ENCODE measurements around the gene STX8.
"Not testable (repeated sequence)": the region's sequence is repeated elsewhere in the genome, so short reads cannot be mapped to it uniquely, and the experiment has no call there.

The STX8 gene

DNA sequence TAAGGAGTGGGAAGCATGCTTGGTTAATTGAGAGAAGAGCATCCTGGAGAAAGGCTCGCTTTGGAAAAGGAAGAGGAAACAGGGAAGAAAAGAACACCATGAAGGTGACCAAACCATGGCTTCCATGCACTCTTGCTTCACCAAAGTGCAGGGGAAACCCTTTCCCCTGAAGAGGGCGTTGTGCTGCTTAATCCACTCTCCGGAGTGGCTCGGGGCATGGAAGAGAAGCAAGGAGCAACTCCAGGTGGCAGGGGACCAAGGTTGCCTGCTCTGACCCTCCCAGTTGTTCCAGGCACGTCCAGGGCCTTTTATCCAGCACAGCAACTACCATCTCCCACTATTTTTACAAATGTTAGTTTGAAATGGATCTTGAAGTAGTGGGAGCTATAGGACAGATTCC, 108.1 kb downstream of the STX8 start:
- H3K9me3 ChIP-seq (replicated peaks; ENCODE audit: low read length): no peaks in the 10 kb centered on the region
- peaks cover 11% of the 10 kb centered on the region for H3K4me1 ChIP-seq (ENCODE audit: control insufficient read depth, insufficient read depth, low read length)
- H3K36me3 ChIP-seq (ENCODE audit: insufficient read depth, low read length): no peaks in the 10 kb centered on the region
- no peaks in the 10 kb centered on the region for H3K27me3 ChIP-seq (ENCODE audit: control insufficient read depth, insufficient read depth, low read length)
- no peak overlapping the region for H3K9ac ChIP-seq (ENCODE audit: low read depth, low read length)
- no peak overlapping the region for H3K4me3 ChIP-seq (ENCODE audit: low read length)
- no peak overlapping the region for H3K4me2 ChIP-seq (ENCODE audit: low read length)

DNA sequence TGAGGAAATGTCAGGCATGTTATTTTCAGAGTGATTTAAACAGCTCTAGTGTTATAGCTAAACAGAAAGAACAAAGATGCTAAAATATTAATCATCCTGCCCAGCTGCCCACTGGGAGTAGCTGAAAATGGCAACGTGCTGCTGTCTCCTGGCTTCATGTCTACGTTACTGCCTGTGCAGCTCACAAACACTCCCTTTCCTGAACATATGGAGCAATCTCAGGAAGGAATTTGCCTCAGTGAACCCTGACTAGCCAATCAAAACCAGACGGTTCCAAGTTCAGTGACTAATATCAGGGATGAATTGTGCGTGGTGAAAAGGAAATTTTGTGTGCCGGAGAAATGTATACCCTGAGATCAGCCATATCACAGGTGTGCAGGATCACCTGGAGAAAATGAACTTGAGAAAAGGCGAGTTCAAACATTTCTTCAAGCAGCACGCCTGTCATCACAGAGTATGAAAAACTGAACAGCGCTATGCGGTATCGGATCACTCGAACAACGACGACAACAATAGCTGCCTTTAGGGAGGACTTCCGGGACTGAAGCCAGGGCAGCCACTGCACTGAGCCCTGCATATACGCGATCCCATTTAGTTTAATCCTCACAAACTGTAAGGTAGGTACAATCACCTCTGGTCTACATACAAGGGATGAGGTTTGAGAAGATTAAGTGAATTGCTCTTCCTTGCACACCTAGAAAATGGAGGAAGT, 110.3 kb downstream of the STX8 start:
- no peaks in the 10 kb centered on the region for H3K27me3 ChIP-seq (ENCODE audit: control insufficient read depth, insufficient read depth, low read length)
- H3K36me3 ChIP-seq (ENCODE audit: insufficient read depth, low read length): no peaks in the 10 kb centered on the region
- H3K9me3 ChIP-seq (replicated peaks; ENCODE audit: low read length): no peaks in the 10 kb centered on the region
- no peak overlapping the region for H3K4me2 ChIP-seq (ENCODE audit: low read length)
- H3K4me1 ChIP-seq (ENCODE audit: control insufficient read depth, insufficient read depth, low read length): peaks cover 3% of the 10 kb centered on the region
- H3K4me3 ChIP-seq (ENCODE audit: low read length): no peak overlapping the region
- H3K9ac ChIP-seq (ENCODE audit: low read depth, low read length): no peak overlapping the region

DNA sequence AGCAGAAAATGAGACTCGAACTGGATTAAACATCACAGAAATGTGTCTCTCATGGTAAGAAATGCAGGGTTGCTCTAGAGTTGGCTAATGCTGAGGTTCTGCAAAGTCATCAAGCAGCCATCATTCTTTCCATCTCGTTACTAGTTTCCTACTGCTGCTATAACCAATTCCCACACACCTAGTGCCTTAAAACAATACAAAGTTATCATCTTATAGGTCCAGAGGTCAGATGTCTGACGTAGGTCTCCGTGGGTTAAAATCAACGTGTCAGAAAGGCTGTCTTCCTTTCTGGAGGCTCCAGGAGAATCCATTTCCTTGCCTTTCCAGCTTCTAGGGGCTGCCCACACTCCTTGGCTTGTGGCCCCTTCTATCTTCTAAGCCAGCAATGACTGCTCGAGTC, 118.6 kb downstream of the STX8 start:
- Histone ChIP-seq H3K4me3 (ENCODE audit: low read length) (no peak overlapping the region), H3K4me2 (ENCODE audit: low read length) (no peak overlapping the region), H3K36me3 (ENCODE audit: insufficient read depth, low read length) (no peaks in the 10 kb centered on the region), H3K9me3 (replicated peaks; ENCODE audit: low read length) (peaks cover 4% of the 10 kb centered on the region), H3K4me1 (ENCODE audit: control insufficient read depth, insufficient read depth, low read length) (no peaks in the 10 kb centered on the region), H3K27me3 (ENCODE audit: control insufficient read depth, insufficient read depth, low read length) (no peaks in the 10 kb centered on the region), H3K9ac (ENCODE audit: low read depth, low read length) (no peak overlapping the region)

DNA sequence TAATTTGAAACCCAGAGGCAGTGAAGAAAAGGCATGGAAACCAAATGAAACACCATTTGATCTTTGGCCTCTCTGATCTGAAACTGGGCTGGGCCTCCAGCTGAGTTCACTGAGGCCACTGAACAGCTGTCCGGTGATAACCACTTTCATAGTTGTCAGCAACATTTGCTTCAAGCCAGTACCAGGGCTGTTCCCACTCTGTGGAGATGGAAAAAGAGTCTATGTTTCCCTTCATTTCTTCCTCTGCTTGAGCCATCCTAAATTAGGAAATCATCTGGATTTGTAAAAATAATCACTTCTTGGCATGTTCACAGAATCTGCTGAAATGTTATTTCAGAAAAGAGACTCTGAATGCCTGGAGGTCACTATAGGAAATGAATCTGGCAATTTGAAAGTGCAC, 119.3 kb downstream of the STX8 start:
- no peaks in the 10 kb centered on the region for H3K27me3 ChIP-seq (ENCODE audit: control insufficient read depth, insufficient read depth, low read length)
- no peak overlapping the region for H3K9ac ChIP-seq (ENCODE audit: low read depth, low read length)
- H3K9me3 ChIP-seq (replicated peaks; ENCODE audit: low read length): peaks cover 4% of the 10 kb centered on the region
- H3K4me3 ChIP-seq (ENCODE audit: low read length): no peak overlapping the region
- H3K4me2 ChIP-seq (ENCODE audit: low read length): no peak overlapping the region
- H3K4me1 ChIP-seq (ENCODE audit: control insufficient read depth, insufficient read depth, low read length): no peaks in the 10 kb centered on the region
- no peaks in the 10 kb centered on the region for H3K36me3 ChIP-seq (ENCODE audit: insufficient read depth, low read length)

DNA sequence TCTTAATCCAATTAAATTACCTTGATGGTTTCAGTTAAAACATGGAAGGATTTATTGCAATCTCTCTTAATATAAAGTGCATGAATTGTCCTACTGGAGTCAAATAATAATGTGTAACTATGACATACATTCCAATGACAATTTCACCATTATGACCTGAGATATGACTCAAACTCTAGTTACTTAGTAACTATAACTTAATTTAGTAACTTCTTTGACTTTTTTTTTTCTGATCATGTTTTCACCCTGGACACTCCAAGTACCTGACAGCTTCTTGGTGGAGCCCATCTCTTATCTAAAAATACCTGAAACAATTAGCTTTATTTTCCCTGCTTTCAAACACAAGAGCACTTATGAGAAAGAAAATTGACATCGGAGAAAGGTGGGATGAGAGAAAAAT, 123.7 kb downstream of the STX8 start:
- H3K36me3 ChIP-seq (ENCODE audit: insufficient read depth, low read length): no peaks in the 10 kb centered on the region
- no peaks in the 10 kb centered on the region for H3K4me1 ChIP-seq (ENCODE audit: control insufficient read depth, insufficient read depth, low read length)
- no peaks in the 10 kb centered on the region for H3K27me3 ChIP-seq (ENCODE audit: control insufficient read depth, insufficient read depth, low read length)
- no peaks in the 10 kb centered on the region for H3K9me3 ChIP-seq (replicated peaks; ENCODE audit: low read length)
- H3K4me3 ChIP-seq (ENCODE audit: low read length): no peak overlapping the region
- H3K9ac ChIP-seq (ENCODE audit: low read depth, low read length): no peak overlapping the region
- no peak overlapping the region for H3K4me2 ChIP-seq (ENCODE audit: low read length)

DNA sequence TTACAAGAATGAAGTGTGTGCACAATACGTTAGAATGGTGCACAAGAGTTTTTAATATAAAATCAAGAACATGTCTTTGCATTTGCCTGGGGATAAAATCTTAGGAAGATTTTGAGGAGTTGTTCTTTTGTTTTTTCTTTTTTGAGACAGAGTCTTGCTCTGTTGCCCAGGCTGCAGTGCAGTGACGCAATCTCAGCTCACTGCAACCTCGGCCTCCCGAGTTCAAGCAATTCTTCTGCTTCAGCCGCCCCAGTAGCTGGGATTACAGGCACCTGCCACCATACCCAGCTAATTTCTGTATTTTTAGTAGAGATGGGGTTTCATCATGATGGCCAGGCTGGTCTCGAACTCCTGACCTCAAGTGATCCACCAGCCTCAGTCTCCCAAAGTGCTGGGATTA, 128.3 kb downstream of the STX8 start:
- H3K36me3 ChIP-seq (ENCODE audit: insufficient read depth, low read length); H3K4me2 ChIP-seq (ENCODE audit: low read length); H3K9me3 ChIP-seq (replicated peaks; ENCODE audit: low read length); H3K4me3 ChIP-seq (ENCODE audit: low read length); H3K4me1 ChIP-seq (ENCODE audit: control insufficient read depth, insufficient read depth, low read length); H3K9ac ChIP-seq (ENCODE audit: low read depth, low read length); H3K27me3 ChIP-seq (ENCODE audit: control insufficient read depth, insufficient read depth, low read length): not testable (repeated sequence)

DNA sequence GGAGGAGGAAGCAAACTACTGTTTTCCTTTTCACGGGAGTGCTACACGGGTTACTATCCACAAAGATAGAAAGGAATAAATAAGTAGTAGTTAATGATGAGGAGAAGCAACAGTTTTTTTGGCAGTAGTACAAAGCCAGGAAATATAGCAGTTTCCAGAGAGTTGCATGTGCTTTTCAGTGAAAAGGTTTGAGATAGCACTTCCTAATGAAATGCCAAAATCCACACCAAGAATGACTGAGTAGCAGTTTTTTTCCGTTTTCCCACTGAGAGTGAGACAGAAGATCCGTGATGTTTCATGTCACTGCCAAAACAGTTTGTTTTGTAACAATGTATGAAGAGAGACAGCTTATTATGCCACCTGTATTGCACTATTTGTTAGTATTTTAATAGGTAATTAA, 129.1 kb downstream of the STX8 start:
- no peak overlapping the region for H3K4me2 ChIP-seq (ENCODE audit: low read length)
- no peaks in the 10 kb centered on the region for H3K36me3 ChIP-seq (ENCODE audit: insufficient read depth, low read length)
- H3K9me3 ChIP-seq (replicated peaks; ENCODE audit: low read length): no peaks in the 10 kb centered on the region
- H3K9ac ChIP-seq (ENCODE audit: low read depth, low read length): no peak overlapping the region
- no peaks in the 10 kb centered on the region for H3K27me3 ChIP-seq (ENCODE audit: control insufficient read depth, insufficient read depth, low read length)
- no peak overlapping the region for H3K4me3 ChIP-seq (ENCODE audit: low read length)
- no peaks in the 10 kb centered on the region for H3K4me1 ChIP-seq (ENCODE audit: control insufficient read depth, insufficient read depth, low read length)

DNA sequence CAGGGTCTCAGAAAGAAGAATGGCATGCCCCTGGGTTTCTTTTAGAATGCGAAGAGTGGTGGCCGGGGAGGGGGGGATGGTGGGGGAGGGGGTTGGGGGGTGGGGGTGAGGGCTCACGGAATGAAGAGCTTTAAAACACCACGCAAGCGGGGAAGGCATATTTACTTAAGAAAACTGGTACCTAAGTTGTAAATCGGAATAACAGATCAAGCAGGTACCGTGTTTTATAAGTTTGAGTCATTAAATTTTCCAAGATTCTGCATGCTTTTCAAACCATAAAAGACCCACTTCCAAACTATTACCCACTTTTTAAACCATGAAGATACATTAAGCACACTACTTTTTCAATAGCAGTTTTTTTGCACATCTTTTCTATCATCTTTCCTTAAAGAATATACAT, 130.2 kb downstream of the STX8 start:
- H3K4me1 ChIP-seq (ENCODE audit: control insufficient read depth, insufficient read depth, low read length): no peaks in the 10 kb centered on the region
- H3K9ac ChIP-seq (ENCODE audit: low read depth, low read length): no peak overlapping the region
- no peak overlapping the region for H3K4me3 ChIP-seq (ENCODE audit: low read length)
- no peak overlapping the region for H3K4me2 ChIP-seq (ENCODE audit: low read length)
- no peaks in the 10 kb centered on the region for H3K36me3 ChIP-seq (ENCODE audit: insufficient read depth, low read length)
- no peaks in the 10 kb centered on the region for H3K9me3 ChIP-seq (replicated peaks; ENCODE audit: low read length)
- H3K27me3 ChIP-seq (ENCODE audit: control insufficient read depth, insufficient read depth, low read length): no peaks in the 10 kb centered on the region

DNA sequence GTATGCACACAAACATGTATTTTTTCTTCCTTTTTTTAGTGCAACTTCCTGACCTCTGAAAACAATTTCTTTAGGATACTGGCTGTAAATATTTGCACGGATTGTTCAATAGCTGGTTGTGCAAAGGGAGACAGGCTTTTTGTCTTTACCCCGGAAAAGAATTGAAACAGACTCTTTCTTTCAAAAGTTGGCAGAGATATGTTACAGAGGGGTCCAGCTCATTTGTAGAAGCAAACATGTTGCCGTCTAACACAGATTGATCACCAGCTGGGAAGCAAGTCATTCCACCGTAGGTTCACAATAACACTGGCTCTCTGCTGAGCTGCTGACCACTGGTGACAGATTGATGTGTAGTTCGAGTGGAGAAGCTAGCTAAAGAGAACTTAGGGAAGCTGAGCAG, 130.9 kb downstream of the STX8 start:
- no peaks in the 10 kb centered on the region for H3K4me1 ChIP-seq (ENCODE audit: control insufficient read depth, insufficient read depth, low read length)
- H3K9ac ChIP-seq (ENCODE audit: low read depth, low read length): no peak overlapping the region
- H3K9me3 ChIP-seq (replicated peaks; ENCODE audit: low read length): no peaks in the 10 kb centered on the region
- H3K4me2 ChIP-seq (ENCODE audit: low read length): no peak overlapping the region
- H3K36me3 ChIP-seq (ENCODE audit: insufficient read depth, low read length): no peaks in the 10 kb centered on the region
- no peak overlapping the region for H3K4me3 ChIP-seq (ENCODE audit: low read length)
- H3K27me3 ChIP-seq (ENCODE audit: control insufficient read depth, insufficient read depth, low read length): no peaks in the 10 kb centered on the region

DNA sequence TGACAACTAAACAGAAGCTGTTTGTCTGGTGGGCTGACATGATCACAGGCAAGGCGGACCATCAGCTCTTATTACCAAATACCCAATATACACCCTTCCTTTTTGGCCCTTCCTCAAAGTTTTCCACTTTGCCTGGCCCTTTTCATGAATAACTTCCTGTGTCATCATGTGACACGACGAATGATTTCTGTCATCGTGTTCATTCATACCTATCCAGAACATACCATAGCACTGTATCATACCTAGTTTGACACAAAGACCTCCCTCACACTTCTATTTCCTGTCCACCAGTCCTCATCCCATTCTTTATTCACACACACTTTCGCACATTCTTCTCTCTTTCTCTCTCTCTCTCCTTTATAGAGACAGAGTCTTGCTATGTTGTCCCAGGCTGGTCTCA, 131.8 kb downstream of the STX8 start:
- Histone ChIP-seq H3K4me3 (ENCODE audit: low read length) (no peak overlapping the region), H3K4me1 (ENCODE audit: control insufficient read depth, insufficient read depth, low read length) (no peaks in the 10 kb centered on the region), H3K27me3 (ENCODE audit: control insufficient read depth, insufficient read depth, low read length) (no peaks in the 10 kb centered on the region), H3K9me3 (replicated peaks; ENCODE audit: low read length) (no peaks in the 10 kb centered on the region), H3K36me3 (ENCODE audit: insufficient read depth, low read length) (no peaks in the 10 kb centered on the region), H3K4me2 (ENCODE audit: low read length) (no peak overlapping the region), H3K9ac (ENCODE audit: low read depth, low read length) (no peak overlapping the region)

DNA sequence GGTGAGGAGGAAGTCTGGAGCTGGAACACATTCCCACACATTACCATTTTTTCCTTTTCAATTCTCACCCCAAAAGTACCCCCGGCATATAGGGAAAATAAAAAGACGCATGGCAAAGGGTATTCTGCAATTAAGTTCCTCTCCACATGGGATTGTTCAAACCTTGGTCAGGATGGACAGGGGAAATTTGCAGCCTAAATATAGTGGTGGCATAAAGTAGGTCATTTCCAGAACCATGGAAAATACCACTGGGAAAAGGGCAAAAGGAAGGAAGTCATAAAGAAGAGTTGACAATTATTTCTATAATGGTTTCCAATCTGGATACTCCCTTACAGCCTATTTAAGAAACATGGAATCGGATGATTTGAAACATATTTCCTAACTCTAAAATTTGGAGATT, 135.8 kb downstream of the STX8 start:
- no peak overlapping the region for H3K4me3 ChIP-seq (ENCODE audit: low read length)
- no peak overlapping the region for H3K9ac ChIP-seq (ENCODE audit: low read depth, low read length)
- no peaks in the 10 kb centered on the region for H3K9me3 ChIP-seq (replicated peaks; ENCODE audit: low read length)
- no peak overlapping the region for H3K4me2 ChIP-seq (ENCODE audit: low read length)
- peaks cover 4% of the 10 kb centered on the region for H3K4me1 ChIP-seq (ENCODE audit: control insufficient read depth, insufficient read depth, low read length)
- no peaks in the 10 kb centered on the region for H3K27me3 ChIP-seq (ENCODE audit: control insufficient read depth, insufficient read depth, low read length)
- H3K36me3 ChIP-seq (ENCODE audit: insufficient read depth, low read length): no peaks in the 10 kb centered on the region

DNA sequence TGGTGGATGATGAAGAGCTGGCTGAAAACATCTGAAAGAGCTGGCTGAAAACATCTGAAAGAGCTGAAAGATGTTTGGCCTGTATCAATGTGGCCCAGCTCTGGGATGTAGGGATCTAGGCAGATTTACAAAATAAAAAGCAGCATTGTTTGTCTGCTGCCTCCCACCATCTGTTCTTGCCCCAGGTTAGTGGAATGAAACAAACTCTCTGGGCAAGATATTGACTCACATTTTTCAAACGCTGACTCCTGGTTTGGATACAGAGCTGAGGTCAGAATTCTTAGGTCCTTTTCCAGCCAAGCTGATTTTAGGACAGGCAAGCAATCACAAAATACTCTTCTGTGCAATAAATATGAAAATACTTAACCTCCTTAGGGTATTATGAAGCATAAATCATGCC, 139.0 kb downstream of the STX8 start:
- Histone ChIP-seq H3K9me3 (replicated peaks; ENCODE audit: low read length) (no peaks in the 10 kb centered on the region), H3K9ac (ENCODE audit: low read depth, low read length) (no peak overlapping the region), H3K4me3 (ENCODE audit: low read length) (no peak overlapping the region), H3K4me2 (ENCODE audit: low read length) (no peak overlapping the region), H3K27me3 (ENCODE audit: control insufficient read depth, insufficient read depth, low read length) (no peaks in the 10 kb centered on the region), H3K36me3 (ENCODE audit: insufficient read depth, low read length) (no peaks in the 10 kb centered on the region), H3K4me1 (ENCODE audit: control insufficient read depth, insufficient read depth, low read length) (peaks cover 24% of the 10 kb centered on the region)

Measured in skeletal muscle satellite cell (primary cell).